ENCODE results near the gene ZNHIT1. TPM values are rescaled to one million over a fixed set of nuclear protein-coding genes. Genes with fewer than 3 reads are reported as not detected.

Gene ZNHIT1
- polyA plus RNA-seq, 1 experiment, result 49.2 TPM

- POLR2A ChIA-PET, result no interaction called here
- Histone ChIP-seq H3K4me3 (ENCODE audit: low read depth, low read length) (no peak overlapping the region), H3K27me3 (ENCODE audit: control insufficient read depth, insufficient read depth, low read length) (peaks cover 52% of the 10 kb centered on the region), H3K36me3 (ENCODE audit: control insufficient read depth, insufficient read depth, low read length) (no peaks in the 10 kb centered on the region)
- CTCF ChIA-PET, result interaction anchor here (0.6 to 3.0 kb wide), 20 partner anchors 7 to 195 kb away, joined by 3 to 31 read pairs (median 3); partner anchors contain the start of genes AP1S1, PLOD3 and ZNHIT1
- DNase-seq (ENCODE audit: low read depth), result no peak
- TF ChIP-seq, protein P1, sequence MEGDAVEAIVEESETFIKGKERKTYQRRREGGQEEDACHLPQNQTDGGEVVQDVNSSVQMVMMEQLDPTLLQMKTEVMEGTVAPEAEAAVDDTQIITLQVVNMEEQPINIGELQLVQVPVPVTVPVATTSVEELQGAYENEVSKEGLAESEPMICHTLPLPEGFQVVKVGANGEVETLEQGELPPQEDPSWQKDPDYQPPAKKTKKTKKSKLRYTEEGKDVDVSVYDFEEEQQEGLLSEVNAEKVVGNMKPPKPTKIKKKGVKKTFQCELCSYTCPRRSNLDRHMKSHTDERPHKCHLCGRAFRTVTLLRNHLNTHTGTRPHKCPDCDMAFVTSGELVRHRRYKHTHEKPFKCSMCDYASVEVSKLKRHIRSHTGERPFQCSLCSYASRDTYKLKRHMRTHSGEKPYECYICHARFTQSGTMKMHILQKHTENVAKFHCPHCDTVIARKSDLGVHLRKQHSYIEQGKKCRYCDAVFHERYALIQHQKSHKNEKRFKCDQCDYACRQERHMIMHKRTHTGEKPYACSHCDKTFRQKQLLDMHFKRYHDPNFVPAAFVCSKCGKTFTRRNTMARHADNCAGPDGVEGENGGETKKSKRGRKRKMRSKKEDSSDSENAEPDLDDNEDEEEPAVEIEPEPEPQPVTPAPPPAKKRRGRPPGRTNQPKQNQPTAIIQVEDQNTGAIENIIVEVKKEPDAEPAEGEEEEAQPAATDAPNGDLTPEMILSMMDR (IDR thresholded peaks at IDR 0.05; ENCODE audit: insufficient read depth, low read depth, low read length), result no peak
These were observed 47.1 kb upstream of the ZNHIT1 start for GRCh38 chr7:101170617-101171441.

GRCh38 chr7:101171442-101171837, 46.5 kb upstream of the ZNHIT1 start:
- POLR2A ChIA-PET, result no interaction called here
- H3K4me3 ChIP-seq (ENCODE audit: low read depth, low read length), result no peak overlapping the region
- no peak for DNase-seq (ENCODE audit: low read depth)
- CTCF ChIA-PET, result interaction anchor here (0.6 to 3.0 kb wide), 10 partner anchors 22 to 196 kb away, joined by 3 to 31 read pairs (median 7); partner anchors contain the start of genes PLOD3 and ZNHIT1
- peaks cover 52% of the 10 kb centered on the region for H3K27me3 ChIP-seq (ENCODE audit: control insufficient read depth, insufficient read depth, low read length)
- TF ChIP-seq, protein P1 (IDR thresholded peaks at IDR 0.05; ENCODE audit: insufficient read depth, low read depth, low read length), result peak; percentile 46
- no peaks in the 10 kb centered on the region for H3K36me3 ChIP-seq (ENCODE audit: control insufficient read depth, insufficient read depth, low read length)

GRCh38 chr7:101172005-101172853, 45.7 kb upstream of the ZNHIT1 start:
- TF ChIP-seq, protein P1 (IDR thresholded peaks at IDR 0.05; ENCODE audit: insufficient read depth, low read depth, low read length), result no peak
- peaks cover 54% of the 10 kb centered on the region for H3K27me3 ChIP-seq (ENCODE audit: control insufficient read depth, insufficient read depth, low read length)
- no peak overlapping the region for H3K4me3 ChIP-seq (ENCODE audit: low read depth, low read length)
- DNase-seq (ENCODE audit: low read depth), result no peak
- ChIA-PET POLR2A (no interaction called here), CTCF (interaction anchor here (0.6 to 3.0 kb wide), 10 partner anchors 20 to 197 kb away, joined by 3 to 31 read pairs (median 8); partner anchors contain the start of genes PLOD3 and ZNHIT1)
- no peaks in the 10 kb centered on the region for H3K36me3 ChIP-seq (ENCODE audit: control insufficient read depth, insufficient read depth, low read length)

DNA sequence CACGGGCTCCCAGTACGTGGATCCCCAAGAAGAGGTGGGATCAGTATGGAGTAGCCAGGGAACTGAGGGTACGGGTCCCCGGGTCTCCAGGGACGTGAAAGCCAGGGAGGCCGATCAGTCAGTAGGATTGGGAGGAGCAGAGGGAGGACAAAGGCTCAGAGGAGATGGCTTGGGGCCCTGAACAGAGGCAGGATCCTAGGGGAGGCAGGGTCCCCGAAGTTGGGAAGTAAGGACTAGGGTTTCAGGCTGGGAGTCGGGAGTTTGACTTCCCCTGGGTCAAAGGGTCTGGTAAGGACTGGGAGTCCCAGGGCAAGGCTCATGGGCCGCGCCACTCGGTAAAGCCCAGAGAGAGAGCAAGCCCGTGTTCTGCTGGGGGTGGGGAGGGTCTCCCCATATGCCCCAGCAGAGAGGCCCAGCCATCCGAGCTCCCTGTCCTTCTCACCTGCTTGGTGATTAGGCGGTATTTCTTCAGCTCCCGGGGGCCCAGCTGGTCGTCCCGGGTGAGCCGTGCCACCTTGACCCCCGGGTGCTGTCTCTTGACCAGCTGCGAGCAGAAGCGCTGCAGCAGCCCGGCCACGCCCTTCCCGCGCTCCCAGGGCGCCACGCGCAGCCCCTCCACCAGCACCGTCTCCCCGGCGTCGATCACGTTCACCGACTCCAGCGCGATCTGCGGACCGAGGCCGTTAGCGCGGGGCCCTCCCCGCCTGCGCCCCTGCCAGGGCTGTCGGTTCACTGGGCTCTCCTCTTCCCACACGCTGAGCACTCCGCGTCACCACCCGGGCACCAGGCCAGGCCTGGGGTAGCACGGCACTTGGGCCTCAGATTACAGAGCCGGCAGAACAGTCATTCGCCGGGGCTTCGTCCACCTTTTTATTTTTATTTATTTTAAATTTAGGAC, 44.9 kb upstream of the ZNHIT1 start:
- H3K27me3 ChIP-seq (ENCODE audit: control insufficient read depth, insufficient read depth, low read length), result peaks cover 58% of the 10 kb centered on the region
- POLR2A ChIA-PET, result interaction anchor here (0.6 kb wide), 1 partner anchor 88 kb away, joined by 3 read pairs; the partner anchor contains the start of gene TRIM56
- no peak for DNase-seq (ENCODE audit: low read depth)
- TF ChIP-seq, protein P1 (IDR thresholded peaks at IDR 0.05; ENCODE audit: insufficient read depth, low read depth, low read length), result no peak
- no peaks in the 10 kb centered on the region for H3K36me3 ChIP-seq (ENCODE audit: control insufficient read depth, insufficient read depth, low read length)
- CTCF ChIA-PET, result interaction anchor here (0.8 to 2.7 kb wide), 6 partner anchors 8 to 118 kb away, joined by 3 to 25 read pairs (median 4); partner anchors contain the start of gene VGF
- H3K4me3 ChIP-seq (ENCODE audit: low read depth, low read length), result peak overlapping the region; percentile 29
